CD4-positive, alpha-beta T cell treated with Interleukin-1 beta for 1 hour (primary cell): ENCODE results near the gene ANKRD31.
"Not testable (repeated sequence)": the region's sequence is repeated elsewhere in the genome, so short reads cannot be mapped to it uniquely, and the experiment has no call there.

ENCODE experiments used
- DNase-seq, 2 donors: peaks; one replicate each; pipeline ENCODE4 v3.0.0-alpha.2; 2020 to 2022

Gene ANKRD31

DNA sequence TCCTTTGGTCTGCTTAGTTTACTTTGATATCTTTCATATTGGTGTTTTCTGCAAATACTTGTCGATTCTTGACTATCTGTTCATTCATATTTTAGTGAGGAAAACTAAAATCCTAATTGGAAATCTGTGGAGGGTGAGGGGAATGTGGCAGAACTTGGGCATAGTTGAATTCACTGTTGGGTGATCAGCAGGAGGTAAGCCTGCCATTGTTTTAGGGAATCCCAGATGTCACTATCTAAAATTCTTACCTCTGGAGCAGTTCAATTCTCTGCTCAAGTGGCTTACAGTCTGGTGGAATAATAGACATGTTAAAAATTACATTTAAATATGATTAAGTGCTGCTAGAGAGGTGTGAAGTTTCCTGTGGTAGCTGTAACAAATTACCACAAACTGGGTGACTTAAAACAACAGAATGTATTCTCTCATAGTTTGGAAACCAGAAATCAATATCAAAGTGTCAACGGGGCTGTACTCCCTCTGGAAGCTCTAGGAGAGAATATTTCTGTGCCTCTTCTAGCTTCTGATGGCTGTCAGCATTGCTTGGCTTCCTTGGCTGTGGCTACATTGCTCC lies 94.0 kb downstream of the ANKRD31 start:
- no peak for DNase-seq

DNA sequence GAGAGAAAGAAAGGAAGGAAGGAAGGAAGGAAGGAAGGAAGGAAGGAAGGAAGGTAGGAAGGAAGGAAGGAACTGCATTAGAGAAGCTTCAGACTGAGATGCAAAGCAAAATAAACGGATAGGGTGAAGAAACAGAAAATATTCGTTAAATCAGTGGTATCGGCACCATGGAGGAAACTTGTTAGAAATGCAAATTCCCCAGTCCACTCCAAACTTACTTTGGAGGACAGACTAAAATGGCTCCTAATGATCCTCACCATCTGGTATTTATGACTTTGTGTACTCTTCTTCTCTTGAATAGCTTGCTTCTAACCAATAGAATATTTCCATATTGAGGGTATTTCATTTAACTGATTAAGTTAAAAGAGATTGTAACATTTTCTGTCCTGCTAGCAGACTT lies 96.4 kb downstream of the ANKRD31 start:
- no peak for DNase-seq

DNA sequence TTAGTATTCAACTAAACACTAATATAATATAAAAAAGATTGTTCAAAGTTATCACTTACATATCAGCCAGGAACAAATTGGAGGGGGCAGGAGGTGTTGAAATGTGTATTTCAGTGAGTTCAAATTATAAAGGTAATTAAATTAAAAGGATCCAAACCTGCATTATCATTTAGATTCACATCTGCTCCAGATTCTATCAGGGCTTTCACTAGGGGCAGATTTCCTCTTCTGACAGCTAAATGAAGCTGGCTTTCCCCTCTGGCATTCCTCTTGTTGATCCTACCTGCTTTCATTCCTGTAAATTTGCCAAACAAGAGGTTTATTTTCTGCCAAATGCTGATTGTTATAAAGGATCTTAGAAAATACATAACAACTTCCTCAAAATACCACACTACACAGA lies 98.0 kb downstream of the ANKRD31 start:
- no peak for DNase-seq

DNA sequence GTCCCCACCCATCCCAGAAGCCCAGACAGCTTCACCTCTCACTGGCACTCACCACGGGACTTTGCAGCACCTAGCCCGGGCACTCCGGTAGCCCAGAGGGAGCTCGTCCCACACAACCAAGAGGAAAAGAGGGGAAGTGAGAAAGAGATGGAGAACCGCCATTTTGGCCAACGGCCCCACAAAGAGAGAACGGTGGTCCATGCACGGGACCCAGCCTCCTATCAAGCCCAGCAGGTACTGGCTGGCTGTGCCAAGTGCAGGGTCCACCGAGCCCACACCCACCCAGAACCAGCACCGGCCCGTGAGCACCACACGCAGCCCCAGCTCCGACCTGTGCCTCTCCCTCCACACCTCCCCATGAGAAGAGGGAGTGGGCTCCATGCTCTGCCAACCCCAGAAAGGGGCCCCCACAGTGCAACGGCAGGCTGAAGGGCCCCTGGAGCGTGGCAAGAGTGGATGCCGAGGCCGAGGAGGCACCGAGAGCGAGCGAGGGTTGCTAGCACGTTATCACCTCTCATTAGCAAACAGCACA lies 105.8 kb downstream of the ANKRD31 start:
- DNase-seq, result no peak

DNA sequence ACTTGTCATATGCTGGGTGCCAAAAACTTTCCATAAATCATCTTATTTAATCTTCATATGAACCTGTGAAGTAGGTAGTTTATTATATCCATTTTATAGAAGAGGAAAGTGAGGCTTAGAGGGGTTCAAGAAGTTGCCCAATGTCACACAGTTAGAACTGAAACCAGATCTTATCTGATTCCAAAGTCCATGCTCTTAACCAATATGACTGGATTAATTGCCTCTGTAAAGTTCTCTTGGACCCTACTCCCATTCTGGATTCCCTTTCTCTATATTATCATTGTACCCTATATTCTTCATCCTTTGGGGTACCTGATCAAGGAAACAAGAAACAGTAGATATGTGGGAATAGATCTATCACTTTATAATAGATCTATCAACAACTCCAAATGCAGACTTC lies 119.8 kb downstream of the ANKRD31 start:
- no peak for DNase-seq

DNA sequence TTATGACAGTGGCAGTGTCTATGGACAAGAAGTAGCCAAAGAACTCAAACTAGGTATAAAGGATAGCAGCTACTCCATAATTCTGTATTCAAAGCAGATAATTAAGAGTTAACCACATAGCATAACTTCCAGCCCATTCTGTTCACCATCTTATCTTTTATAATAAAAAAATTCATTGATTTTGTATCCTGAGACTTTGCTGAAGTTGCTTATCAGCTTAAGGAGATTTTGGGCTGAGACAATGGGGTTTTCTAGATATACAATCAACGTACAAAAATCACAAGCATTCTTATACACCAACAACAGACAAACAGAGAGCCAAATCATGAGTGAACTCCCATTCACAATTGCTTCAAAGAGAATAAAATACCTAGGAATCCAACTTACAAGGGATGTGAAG lies 122.4 kb downstream of the ANKRD31 start:
- DNase-seq, result not testable (repeated sequence)

DNA sequence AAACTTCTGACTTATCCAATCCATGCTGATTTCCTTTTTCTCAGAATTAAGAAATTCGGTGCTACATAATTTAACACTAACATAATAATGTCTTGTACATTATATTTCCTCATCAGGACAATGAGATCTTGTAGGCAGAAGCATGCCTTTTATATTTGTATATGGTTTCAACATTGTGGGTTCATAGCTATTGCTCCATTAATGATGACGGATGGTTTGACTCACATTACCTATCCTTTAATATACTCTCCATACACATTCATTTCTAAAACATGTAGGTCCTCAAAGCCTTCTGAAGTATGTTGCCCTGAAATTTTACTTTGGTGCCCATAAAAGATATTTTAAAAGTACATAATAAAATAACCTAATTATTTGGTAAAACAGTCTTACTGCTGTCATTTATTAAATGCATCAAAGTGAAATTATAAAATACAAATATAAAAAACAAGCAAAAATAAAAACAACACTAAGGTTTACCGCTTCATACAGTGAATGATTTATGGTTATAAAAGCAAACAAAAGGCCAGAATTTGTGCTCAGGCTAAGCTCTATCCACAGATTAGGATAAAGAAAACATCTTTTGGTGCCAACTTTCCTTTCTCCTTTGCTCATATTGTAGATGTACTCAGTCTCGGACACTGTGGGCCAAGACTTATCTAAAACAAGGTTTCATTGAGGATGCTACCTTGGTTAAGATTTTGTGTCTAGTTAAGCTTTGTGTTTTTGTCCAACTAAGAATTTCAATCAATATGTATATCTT lies 123.1 kb downstream of the ANKRD31 start:
- DNase-seq, result no peak

DNA sequence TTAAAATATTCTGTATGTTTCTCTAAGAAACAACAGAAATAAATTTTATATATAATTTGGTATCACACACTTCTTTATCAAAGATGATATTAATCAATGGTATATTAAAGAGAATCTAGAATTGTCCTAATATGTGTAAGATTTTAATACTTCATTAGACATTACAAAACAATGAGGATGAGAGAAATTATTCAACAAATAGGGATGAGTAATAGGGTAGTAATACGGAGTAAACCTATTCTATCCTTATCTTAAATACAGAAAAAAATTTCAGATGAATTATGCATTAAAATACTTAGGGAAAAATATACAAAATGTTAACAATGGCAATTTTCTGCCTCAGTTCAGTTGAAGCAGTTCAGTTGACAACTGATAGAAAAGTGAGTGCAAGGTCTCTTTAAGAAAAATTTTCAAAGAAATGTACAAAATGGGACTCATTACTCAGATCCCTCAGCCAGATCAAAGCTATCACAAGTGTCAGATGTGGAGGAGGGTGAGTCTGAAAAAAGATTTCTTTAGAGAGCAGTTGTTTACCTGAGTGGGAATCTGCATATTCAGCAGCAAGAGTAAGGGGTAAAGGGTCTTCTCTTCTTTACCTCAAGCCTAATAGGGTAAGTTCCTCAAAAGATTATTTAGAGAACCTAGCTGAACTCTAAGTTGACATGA lies 127.6 kb downstream of the ANKRD31 start:
- DNase-seq, result no peak

DNA sequence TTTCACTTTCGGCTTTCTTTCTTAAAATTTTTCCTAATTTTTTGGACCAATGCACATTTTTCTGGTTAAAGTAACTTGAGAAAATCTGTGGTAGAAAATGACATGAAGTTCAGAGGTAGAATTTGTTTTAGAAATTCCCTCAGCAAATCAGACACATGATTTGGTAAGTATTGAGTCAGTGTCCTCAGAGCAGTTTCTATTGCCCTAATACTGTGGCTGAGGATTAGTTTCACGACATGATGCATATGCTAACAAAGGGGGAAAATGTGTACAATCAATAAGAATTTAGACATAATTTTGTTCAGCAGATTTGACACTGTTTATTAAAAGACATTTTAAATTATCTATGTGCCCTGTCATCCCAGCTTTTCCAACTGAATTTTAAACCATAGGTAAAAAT lies 128.2 kb downstream of the ANKRD31 start:
- DNase-seq, result no peak

DNA sequence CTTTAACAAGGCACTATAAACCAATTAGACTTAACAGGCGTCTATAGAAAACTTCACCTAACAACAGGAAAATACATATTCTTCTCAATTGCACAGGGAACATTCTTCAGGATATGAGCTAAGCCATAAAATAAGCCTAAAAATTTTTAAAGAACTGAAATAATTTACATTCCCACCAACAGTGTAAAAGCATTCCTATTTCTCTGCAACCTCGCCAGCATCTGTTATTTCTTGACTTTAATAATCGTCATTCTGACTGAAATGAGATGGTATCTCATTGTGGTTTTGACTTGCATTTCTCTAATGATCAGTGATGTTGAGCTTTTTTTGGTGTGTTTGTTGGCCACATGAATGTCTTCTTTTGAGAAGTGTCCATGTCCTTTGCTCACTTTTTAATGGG lies 140.7 kb downstream of the ANKRD31 start:
- DNase-seq, result not testable (repeated sequence)

DNA sequence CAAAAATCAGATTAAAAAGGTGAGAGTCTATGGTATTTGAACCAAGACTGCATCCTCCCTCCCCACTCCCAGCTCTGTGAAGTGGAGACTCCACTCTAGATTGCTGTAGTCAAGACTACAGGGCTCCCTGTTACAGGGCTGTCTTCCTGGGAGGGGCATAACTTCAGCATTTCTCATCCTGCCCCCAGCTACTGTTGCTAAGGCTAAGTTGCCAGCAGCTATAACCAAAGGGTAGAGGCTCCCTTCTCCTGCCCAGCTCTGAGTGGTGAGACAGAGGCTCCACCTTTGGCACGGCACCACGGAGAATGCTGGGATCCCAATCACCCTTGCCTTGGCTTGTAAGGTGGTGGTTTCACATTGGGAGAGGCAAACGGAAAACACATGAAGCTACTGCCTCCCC lies 145.1 kb downstream of the ANKRD31 start:
- DNase-seq, result no peak

DNA sequence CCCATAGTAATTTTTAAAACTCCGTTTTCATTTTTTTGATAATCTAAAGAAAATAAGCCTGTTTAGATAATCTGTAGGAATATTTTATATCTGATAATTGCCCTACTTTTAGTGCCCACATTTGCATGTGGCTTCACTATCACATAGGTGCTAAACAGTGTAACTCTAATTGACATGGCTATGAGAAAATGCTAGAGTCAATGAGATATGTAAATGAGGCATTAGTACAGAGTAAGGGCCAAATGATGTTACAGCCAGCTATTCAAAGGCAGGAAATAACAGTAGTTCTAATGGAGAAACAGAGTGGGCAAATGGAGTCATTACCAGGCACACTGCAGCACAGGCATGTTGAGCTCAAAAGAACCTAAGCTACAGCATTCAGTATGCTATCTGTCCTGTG lies 147.0 kb downstream of the ANKRD31 start:
- DNase-seq, result no peak

DNA sequence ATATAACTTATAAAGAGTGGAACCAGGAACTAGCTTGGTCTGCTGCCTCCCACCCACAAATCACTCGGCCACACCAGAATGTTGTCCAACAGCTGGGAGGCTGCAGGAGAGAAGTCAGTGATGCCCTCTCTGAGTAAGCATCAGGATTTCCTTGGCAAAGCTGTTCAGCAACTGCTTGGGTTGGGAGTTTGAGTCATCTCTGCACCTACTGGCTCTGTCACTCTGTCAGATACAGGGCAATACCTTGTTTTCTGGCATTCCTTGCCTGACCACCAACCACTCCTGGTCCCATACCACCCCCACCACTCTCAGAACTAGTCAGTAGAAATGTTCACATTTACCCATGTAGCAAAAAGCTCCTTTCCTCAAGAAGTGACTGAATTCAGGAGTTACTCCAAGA lies 147.5 kb downstream of the ANKRD31 start:
- DNase-seq, result no peak

DNA sequence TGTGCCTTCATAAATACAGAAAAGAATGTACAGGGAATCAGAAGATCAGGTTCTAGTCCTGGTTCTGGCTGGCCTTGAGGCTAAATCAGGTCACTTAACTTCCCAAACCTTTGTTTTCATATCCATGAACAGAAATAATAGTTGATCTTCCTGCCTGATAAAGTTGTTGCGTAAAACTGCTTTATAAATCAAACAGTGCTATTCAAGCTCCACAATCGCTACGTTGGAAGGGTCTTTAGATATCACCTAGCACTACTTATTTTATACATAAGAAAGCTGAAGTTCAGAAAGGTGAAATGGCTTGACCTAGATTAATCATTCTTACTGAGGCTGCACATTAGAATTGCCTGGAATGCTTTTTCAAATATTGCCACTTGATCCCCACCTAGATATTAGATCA lies 148.0 kb downstream of the ANKRD31 start:
- DNase-seq, result no peak

DNA sequence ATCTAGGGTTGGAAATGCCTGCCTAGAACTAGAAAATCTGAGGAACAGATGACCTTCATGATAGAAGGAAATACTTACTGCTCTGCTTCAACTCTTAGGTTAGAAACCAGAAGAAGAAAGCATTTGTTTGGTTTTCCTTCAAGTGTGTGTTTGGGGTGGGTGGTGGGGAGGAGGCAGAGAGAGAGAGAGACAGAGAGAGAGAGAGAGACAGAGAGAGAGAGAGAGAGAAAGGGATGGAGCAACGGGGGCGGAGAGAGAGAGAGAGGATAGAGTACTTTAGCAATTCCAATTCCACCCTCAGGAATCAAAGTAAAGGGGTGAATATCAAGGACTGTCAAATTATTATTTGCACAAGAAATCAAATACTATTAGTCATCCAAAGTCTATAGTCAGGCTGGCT lies 155.2 kb downstream of the ANKRD31 start:
- DNase-seq, result no peak

DNA sequence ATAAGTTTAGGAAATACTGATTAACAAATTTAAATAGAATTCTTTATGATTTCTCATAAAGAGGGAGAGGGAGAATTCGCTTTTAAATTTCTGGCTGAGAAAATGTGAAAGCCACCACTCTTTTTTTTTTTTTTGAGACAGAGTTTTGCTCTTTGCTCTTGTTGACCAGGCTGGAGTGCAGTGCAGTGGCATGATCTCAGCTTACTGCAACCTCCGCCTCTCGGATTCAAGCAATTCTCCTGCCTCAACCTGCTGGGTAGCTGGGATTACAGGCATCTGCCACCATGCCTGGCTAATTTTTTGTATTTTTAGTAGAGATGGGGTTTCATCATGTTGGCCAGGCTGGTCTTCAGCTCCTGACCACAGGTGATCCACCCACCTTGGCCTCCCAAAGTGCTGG lies 157.3 kb downstream of the ANKRD31 start:
- DNase-seq, result not testable (repeated sequence)

DNA sequence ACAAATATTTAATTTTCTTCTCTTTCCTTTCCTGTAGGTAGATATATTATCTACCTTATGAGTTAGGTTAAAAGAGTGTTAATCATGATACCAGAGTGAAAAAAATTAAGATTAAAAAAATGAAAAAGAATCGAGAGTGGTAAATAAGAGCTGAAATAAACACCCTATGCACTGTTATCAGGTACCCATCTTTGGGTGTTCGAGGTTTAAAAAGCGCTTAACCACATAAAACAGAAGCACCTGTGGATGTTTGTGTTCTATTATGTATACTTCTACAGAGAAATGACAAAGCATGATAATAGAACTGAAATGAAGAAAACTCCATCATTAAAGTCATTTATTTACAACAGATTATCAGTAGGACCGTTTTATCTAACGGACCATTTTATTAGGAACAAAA lies 158.7 kb downstream of the ANKRD31 start:
- peak in 1 of 2 donors; percentile 47 for DNase-seq

DNA sequence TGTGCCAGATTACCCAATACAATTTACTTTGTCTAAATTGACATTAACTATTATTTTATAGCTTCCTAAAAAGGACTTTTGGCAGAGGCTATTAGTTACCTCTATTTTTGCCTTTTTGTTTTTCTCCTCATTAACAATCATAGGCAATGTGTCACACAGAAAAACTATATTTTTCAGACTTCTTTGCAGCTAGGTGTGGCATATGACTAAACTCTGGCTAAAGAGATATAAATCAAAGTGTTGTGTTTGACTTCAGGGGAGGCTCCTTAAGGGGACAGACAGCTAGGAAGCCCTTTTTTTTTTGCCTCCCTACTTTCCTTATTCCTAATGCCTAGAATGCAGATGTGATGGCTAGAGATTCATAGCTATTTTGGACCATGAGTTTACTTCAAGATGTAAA lies 164.6 kb downstream of the ANKRD31 start:
- DNase-seq, result no peak

DNA sequence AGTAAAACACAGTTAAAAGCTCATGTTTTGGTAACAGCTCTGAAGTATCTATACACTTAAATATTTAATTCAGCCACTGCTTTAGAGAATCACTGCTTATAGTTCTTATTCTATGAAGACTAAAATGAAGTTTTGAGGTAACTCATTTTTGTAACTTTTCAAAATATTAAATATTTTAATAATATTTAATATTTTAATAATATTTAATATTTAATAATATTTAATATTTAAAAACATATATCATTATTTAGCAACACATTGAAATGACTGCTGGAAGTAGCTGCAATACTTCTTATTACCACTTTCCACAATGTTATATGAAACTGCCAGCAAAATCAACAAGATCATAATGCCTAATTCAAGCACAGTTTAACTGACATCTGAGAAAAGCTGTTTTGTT lies 165.6 kb downstream of the ANKRD31 start:
- no peak for DNase-seq

DNA sequence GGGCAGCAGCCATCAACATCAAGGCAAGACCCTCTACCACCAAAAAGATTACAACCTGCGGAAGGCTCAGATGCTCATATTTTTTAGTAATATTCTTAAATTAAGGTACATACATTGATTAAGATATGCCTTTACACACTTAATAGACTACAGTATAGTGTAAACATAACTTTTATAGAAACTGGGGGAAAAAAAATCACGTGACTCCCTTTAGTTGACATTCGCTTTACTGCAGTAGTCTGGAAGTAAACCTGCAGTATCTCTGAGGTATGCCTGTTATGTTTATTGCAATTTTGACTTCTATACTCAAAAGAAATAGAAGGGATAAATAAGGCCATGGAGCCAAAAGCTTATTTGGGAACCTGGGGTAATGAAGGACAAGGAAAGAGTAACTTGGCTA lies 169.2 kb downstream of the ANKRD31 start:
- no peak for DNase-seq

DNA sequence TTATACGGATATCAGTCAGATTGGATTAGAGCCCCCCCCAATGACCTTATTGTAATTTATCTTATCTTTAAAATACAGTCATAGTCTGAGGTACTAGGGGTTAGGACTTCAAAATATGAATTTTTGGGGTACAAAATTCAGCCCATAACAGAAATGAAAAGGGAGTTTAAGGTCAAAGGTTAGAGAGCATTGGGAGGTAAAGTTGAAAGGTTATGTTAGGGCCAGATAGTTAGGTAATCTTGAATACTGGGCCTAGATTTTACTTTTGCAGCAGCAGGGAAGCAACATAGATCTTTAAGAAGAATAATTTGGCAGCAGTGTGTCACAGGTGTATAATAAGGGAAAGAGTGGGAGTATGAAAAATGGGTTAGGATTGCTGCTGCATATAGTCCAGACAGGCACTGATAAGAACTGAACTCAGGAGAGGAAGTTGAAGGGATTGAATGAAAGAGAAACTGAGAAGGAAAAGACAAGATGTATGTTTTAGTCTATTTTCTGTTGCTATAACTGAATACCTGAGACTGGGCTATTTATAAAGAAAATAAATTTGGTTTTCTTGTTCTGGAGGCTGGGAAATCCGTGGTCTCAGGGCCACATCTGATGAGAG lies 173.7 kb downstream of the ANKRD31 start:
- DNase-seq, result no peak

DNA sequence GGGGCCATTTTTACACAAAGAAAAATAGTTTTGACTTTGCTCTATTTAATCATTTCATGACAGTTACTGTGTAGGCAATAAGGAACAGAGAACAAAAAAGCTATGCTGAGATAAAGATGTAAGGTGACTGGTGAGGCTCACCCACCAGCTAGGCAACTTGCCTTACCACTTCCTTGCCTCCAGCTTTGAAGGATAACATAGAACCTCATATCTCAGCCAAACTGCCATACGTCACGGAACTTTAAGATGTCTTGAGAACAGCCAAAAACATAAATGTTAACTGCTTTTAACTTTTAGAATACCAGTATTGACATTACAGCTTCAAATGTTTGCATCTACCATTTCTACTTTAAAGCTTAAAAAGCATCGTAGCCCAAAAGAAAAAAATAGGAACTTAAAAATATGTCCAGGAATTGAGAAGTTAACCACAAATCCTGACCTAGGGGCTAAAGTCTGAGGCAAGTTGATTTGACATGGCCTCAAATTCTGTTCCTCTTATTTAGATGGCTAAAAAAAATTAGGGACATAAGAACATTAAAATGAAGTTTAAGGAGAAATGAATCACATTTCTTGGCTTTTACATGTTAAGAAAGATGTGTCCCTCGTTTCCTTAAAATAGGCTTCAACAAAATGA lies 176.6 kb downstream of the ANKRD31 start:
- peak; percentile 69 to 71 for DNase-seq

DNA sequence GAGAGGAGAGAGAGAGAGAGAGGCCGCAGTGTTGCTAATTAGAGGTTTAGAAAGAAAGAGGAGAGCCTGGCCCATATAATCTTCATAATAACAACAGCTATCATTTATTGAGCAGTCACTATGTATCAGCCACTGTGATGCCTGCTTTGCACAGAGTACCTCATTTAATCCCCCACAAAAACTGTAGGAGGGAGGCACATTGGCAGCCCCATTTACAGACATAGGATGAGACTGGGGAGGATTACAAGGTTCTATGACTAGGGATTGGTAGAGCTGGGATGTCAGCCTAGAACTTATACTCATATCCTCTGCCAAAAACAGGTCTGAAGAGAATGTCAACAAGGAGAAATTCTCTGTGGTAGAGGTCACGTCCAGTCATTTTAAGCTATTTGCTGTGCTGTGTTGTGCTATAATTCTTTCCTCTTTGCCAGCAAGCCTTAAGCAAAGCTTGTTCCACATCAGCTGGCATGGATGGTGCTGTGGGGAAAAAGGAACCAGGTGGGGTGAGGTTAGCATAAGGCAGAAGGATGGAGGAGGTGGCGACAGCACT lies 177.6 kb downstream of the ANKRD31 start:
- no peak for DNase-seq
